COLO668 (cell line): Measurements from ENCODE around the gene MRPL52.
A peak's percentile ranks its signal among the peaks of the same experiment; 100 is the strongest.
"Not testable (repeated sequence)": the region's sequence is repeated elsewhere in the genome, so short reads cannot be mapped to it uniquely, and the experiment has no call there.

Source experiments
- DNase-seq: peaks from one replicate; lab custom pipeline; 2025; ENCODE audit not compliant: unreplicated experiment; lab: John Stamatoyannopoulos, UW

Gene MRPL52

DNA sequence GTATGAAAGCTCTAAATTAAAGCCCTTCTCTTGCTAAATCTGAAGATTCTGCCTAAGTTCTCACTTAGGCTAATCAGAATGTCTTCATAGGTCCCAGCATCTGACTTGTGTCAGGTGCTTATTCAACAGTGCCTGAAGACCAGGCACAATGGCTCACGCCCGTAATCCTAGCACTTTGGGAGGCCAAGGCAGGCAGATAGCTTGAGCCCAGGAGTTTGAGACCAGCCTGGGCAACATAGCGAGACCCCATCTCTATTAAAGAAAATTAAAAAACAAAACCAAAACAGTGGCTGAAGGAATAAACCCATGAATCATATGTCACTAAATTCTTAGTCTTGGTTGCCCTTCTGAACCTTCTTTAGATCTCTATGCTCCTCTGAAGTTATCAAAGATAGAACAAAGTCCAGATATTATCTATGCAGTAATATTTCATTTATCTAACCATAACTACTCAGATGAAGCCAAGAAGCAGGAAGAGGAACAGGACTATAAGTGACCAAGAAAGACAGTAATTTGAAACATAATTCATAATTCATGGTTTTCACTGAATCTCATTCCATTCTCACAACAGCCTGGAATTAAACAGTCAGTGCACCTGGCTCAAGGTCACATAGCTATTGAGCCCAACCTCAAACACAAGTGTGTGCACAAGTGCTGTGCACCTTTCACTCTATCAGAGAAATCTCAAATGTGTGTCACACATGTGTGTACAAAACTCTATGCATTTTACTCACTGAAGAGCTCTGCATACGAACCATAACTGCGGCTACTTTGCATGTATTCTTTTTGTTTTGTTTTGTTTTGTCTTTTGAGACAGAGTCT is 21.1 kb upstream of the MRPL52 start:
- DNase-seq, result no peak

GRCh38 chr14:22811722-22812121 is 18.0 kb upstream of the MRPL52 start:
- DNase-seq, result no peak

DNA sequence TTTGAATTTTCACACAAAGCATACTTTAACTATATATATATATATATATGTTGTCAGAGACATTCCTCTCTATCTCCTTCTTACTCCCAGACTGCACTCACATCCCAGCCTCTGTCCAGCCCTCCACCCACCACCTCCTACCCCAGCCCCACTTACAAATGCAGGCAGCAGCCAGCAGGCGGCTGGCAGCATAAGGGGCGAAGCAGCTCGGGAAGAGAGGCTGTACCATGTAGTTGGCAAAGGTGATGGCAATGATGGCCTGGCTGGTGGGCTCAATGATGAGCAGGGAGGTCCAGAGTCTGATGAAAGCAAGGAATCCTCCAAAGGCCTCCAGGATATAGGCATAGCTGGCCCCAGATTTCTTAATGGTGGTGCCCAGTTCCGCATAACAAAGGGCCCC is 16.9 kb upstream of the MRPL52 start:
- no peak for DNase-seq

GRCh38 chr14:22813145-22813544 is 16.5 kb upstream of the MRPL52 start:
- no peak for DNase-seq

DNA sequence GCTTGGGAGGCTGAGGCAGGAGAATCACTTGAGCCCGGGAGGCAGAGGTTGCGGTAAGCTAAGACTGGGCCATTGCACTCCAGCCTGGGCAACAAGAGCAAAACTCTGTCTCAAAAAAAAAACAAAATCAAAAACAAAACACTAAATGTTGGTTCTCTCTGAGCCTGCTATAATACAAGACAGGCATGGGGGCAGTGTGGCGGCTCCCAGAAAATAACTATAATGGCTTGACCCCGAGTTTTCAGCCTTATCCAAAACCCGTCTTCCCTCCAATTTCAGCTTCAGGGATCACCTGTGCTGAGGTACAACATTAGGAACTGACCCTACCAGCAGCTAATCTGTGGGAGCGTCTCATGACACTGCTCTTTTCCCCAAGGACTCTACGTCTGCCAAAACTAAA is 15.3 kb upstream of the MRPL52 start:
- DNase-seq, result no peak

DNA sequence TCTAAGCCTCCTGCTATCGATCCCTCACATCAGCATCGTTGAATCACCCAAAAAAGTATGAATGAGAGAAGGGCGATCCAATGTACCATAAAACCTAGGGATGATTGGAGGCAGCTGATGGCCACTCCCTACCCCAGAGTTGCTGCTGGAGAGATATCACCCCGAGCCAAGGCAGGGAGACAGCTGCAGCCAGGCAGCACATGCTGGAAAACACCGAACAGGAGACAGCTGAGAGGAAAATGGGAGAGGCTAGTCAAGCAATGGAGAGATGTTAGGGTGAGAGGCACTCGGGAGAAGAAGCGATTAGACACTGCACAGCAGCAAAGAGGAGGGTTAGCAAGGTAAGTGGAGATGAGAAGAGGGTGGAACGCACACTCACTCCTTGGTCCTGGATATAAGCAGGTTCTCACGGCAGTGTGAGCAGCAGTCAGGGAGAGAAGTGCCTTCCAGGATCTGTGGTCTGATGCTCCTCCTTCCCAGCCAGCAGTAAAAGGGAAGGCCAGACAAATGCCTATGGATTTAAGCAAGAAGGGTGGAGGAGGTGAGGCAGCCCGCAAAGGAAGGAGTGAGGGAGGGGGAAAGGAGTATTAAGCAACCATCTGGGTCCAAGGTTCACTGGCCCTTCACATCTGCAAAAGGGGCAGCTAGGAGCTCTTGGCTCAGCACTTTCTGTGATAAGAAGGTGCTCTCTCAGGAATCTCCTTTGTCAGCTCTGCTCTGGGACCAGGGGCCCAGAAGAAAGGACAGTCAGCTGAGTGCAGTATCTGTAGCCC is 14.6 kb upstream of the MRPL52 start, which contains the start of gene SLC7A7:
TSS of gene SLC7A7 (minus strand) at position 495 of the 773 bp plus-strand sequence. CDS start 2,037 bp downstream, outside the sequence.
- no peak for DNase-seq

- no peak for DNase-seq
Observed at GRCh38 chr14:22819151-22819988, 10.3 kb upstream of the MRPL52 start.

DNA sequence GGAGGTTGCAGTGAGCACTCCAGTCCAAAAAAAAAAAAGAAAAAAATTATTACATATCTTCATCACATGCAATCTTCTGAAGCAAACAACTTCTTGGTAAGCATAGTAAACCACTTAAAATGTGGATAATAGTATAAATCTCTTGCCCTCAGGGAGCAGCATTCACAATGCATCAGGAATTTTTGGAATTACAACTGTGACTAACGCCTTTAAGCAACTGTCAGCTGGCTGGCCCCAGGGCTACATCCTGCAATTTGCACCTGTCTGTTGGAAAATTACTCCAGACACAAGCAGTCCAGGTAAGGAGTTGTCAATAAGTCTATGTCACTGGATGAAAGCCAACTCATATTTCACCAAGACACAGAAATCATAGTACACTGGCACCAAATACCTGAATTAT is 9.0 kb upstream of the MRPL52 start:
- no peak for DNase-seq

- DNase-seq, result no peak
Observed at GRCh38 chr14:22821193-22822015, 8.3 kb upstream of the MRPL52 start.

DNA sequence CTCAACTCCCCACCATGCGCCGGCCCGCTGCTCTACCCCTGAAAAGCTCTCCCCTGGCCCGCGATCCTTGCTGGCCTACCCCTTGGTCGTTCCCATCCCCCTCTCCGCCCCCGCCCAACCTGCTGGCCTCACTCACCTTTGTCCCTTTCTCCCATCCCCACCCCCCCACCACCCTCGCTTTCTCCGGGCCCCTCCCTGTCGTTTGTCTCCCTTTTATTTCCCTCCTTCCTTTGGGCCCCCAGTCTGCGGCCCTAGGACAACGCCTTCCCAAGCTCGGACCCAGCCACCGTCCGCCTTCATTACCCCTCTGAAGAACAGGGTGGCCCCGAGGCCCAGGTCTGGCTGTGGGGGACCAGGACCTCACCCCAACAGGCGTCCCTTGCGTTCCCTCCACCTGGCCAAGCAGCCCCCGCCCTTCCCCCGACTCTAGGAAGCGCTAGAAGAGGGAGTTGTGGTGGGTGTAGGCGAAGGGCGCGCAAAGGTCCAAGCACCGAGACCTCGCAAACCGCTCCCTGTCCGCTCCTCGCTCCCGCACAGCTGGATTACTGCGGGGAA is 7.6 kb upstream of the MRPL52 start:
- no peak for DNase-seq

GRCh38 chr14:22822571-22823098 is 7.1 kb upstream of the MRPL52 start:
- peak; percentile 49 for DNase-seq

DNA sequence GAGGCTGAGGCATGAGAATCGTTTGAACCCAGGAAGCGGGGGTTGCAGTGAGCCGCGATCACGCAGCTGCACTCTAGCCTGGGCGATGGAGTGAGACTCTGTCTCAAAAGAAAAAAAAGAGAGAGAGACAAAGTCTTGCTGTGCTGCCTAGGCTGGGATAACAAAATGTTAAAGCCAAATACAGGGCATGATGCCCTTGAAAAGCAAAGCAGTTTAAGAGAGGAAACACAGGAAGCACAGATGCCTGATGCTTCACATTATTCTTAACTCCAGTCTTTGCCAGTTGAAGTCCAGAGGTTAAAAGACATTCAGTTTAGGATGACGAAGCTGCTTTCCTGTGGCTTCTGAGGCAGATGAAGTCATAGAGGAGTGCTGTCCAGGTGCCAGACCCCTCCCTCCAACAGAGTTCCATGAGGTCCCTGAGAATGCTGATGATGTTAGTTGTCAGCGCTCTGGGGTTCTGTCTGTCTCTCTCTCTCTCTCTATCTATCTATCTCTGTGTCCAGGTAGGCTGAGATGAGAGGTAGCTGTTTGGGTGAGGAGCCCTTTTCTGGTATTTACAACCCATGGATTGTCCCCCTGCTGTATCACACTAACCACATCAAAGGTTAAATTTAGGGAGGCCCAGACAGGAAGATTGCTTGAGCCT is 4.9 kb upstream of the MRPL52 start:
- no peak for DNase-seq

DNA sequence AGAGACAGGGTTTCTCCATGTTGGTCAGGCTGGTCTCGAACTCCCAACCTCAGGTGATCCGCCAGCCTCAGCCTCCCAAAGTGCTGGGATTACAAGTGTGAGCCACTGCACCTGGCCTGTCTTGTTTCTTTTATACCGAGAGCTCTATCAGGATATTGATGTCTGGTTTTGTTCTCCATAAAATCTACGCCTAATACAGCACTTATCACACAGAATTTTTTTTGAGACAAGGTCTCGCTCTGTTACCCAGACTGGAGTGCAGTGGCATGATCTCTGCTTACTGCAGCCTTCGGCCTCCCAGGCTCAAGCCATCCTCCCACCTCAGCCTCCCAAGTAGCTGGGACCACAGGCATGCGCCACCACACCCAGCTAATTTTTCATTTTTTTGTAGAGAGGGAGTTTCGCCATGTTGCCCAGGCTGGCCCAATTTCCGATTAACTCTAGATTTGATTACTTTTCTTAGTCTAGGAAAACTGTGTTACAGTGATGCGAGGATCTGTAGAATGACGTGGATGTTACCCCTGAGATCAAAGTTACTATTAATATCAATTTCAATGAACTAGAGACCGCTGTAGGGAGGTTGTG is 519 bp upstream of the MRPL52 start:
- not testable (repeated sequence) for DNase-seq

DNA sequence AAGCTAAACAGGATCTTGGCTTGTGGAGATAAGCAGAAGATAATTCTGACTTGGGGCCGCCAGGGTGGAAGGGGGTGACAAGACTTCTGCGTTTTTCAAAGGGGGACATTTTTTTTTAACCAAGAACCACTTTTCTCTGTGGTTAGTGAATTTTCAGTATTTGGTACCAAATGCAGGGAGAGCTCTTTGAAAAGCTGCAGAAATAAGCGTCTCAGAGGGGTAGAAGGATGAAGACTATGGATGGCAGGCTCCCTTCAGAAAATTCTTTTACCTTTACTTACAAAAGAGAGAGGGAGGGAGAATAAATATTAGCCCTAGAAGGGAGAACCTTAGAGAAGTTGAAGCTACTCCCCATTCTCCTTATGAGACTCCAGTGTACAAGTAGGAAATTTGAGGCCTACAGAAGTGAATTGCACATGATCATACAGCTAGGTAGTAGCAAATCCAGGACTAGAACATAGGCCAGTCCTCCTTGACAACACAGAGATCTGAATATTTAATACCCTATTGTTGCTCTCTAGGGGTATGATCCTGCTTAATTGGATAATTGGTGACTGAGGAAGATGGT is 840 bp downstream of the MRPL52 start:
- DNase-seq, result no peak

DNA sequence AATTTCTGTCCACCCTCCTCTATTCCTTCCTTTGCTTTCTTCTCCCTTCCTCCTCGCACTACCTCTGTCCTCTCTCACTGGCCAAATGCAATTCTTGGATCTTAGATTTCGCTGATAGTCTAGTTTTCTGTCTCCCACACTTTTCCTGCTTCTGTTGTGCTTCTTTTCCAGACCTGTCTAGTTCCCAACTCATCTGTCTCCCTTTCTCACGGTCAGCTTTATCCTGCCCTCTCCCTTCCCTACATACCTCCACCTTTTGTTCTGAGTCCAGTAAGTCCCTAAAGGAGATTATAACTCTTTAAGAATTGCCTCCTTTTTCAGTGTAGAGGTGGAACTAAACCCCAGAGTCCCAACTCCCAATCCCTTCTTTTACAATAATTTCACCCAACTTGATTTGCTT is 5.8 kb downstream of the MRPL52 start:
- no peak for DNase-seq

GRCh38 chr14:22836301-22837113 is 6.8 kb downstream of the MRPL52 start, which contains the start of gene MMP14:
Gene MMP14, plus strand, starts transcription at chr14:22836585. Its CDS starts 233 bp downstream, at chr14:22836818.
- no peak for DNase-seq

GRCh38 chr14:22837114-22837749 is 7.5 kb downstream of the MRPL52 start:
- no peak for DNase-seq
